Measurements from ENCODE around the gene CIP2A. TPM values are rescaled to one million over a fixed set of nuclear protein-coding genes. Genes with fewer than 3 reads are reported as not detected.

The CIP2A gene
- total RNA-seq, 3 donors from 2014 or later, result 2.8 to 6.8 (median 4.5) TPM

DNA sequence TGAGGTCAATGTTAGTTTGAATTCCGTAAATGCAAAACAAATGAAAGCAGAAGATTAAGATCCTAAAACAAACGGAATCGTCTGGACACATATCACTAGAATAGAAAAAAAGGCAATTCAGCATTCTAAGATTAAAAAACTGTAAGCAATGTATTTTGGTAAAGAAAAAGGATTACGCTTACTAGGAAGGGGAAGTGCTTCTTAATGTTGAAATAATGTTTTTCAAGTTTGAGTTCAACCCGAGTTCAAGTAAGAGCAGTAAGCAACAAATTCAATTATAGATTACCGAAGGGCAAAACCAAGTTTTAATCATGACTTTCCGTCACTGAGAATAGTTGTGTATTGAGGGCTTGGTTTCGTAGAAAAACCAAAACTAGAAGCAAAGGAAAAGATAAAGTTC, 637 bp downstream of the CIP2A start:
- intact Hi-C loops (cut with DNase I, micrococcal nuclease), result no loop called here
- no peak for ATAC-seq
- TF ChIP-seq, protein P1, sequence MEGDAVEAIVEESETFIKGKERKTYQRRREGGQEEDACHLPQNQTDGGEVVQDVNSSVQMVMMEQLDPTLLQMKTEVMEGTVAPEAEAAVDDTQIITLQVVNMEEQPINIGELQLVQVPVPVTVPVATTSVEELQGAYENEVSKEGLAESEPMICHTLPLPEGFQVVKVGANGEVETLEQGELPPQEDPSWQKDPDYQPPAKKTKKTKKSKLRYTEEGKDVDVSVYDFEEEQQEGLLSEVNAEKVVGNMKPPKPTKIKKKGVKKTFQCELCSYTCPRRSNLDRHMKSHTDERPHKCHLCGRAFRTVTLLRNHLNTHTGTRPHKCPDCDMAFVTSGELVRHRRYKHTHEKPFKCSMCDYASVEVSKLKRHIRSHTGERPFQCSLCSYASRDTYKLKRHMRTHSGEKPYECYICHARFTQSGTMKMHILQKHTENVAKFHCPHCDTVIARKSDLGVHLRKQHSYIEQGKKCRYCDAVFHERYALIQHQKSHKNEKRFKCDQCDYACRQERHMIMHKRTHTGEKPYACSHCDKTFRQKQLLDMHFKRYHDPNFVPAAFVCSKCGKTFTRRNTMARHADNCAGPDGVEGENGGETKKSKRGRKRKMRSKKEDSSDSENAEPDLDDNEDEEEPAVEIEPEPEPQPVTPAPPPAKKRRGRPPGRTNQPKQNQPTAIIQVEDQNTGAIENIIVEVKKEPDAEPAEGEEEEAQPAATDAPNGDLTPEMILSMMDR (IDR thresholded peaks at IDR 0.05), result no peak

DNA sequence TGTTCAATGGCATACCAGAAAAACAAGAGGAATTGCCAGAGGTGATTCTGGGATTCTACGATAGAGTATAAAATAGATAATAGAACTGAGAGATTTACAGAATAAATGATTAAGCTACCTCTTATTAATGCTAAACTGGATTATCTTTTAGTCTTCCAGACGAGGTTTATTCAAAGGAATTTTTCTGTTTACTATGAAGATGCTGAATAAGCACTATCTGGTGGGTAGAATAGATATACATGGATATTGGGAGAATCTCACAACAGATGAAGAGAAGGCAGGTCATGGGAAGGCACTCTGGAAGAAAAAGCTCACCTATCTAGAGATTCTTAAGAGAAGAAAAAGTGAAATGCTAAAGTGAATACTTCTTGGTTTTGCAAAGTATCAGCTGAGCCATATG, 11.2 kb downstream of the CIP2A start:
- no peak for ATAC-seq
- no peaks in the 10 kb centered on the region for H3K4me1 ChIP-seq (ENCODE audit: low read depth)
- TF ChIP-seq, protein P1 (IDR thresholded peaks at IDR 0.05), result no peak
- H3K4me3 ChIP-seq, result no peak overlapping the region
- H3K9me3 ChIP-seq, result no peaks in the 10 kb centered on the region
- intact Hi-C loops (cut with DNase I, micrococcal nuclease), result no loop called here
- no peak for DNase-seq
- H3K36me3 ChIP-seq (ENCODE audit: low read depth), result no peaks in the 10 kb centered on the region

More for the DNA sequence above, 637 bp downstream of the CIP2A start:
- H3K4me1 ChIP-seq (ENCODE audit: low read depth), result no peaks in the 10 kb centered on the region
- H3K36me3 ChIP-seq (ENCODE audit: low read depth), result no peaks in the 10 kb centered on the region
- H3K9me3 ChIP-seq, result no peaks in the 10 kb centered on the region
- no peak for DNase-seq
- H3K4me3 ChIP-seq, result peak overlapping the region; percentile 60

DNA sequence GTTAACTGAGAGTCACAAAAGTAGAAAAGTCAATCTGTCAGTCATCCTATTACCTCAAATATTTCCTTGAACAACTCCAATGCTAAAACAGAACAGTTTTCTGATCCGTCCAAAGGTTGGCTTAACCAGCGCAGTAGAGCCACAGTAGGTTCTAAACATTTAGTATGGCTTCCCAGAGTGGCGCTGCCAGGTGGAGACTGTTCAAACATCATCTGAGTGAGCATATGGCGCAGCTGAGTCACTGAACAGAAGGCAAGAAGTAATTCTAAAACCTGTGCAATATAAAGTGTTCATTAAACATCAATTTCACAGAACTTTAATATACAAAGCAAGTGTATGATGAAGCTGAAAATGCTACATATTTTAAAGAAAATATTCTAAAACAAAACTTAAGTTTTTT, 19.9 kb downstream of the CIP2A start:
- TF ChIP-seq, protein P1 (IDR thresholded peaks at IDR 0.05), result no peak
- no peak for ATAC-seq
- Histone ChIP-seq H3K4me3 (no peak overlapping the region), H3K36me3 (ENCODE audit: low read depth) (no peaks in the 10 kb centered on the region), H3K9me3 (no peaks in the 10 kb centered on the region), H3K4me1 (ENCODE audit: low read depth) (no peaks in the 10 kb centered on the region)
- intact Hi-C loops (cut with DNase I, micrococcal nuclease), result no loop called here
- no peak for DNase-seq

DNA sequence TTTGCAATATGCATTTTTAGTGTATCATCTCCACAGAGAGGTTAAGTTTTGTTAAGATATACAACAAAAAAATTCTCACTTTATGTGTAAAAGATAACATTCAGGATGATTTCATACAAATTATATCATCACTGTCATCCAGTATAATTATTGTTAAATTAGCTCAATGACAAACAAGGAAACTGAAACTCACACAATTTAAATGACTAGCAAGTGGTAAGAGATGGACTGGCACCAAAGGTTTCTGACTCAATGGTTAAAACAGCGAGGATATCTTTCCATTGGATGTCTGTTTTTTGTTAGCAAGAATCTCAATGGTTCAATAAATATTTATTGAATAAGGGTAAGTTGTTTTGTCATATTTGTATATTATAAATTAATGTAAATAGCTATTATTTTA, 22.6 kb downstream of the CIP2A start:
- TF ChIP-seq, protein P1 (IDR thresholded peaks at IDR 0.05), result no peak
- H3K9me3 ChIP-seq, result no peaks in the 10 kb centered on the region
- H3K36me3 ChIP-seq (ENCODE audit: low read depth), result no peaks in the 10 kb centered on the region
- no peaks in the 10 kb centered on the region for H3K4me1 ChIP-seq (ENCODE audit: low read depth)
- ATAC-seq (no peak), DNase-seq (no peak)
- no peak overlapping the region for H3K4me3 ChIP-seq
- intact Hi-C loops (cut with DNase I, micrococcal nuclease), result no loop called here

DNA sequence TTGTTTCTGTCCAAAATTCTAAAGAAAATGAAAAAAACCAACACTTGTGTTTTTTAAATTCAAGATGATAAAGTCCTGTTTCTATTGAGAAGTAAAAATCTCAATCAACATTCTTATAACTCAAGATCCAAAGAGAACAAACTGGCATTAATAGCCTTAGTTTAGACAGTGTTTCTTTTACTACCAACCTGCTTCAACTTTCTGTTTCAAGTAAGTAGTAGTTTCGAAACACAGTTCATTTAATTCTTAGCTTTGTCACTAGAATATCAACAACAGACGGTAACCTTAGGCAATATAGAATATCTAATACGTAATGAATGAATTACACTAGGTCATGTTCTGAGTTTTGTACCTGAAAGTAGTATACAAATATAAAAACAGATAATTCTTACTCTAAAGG, 23.7 kb downstream of the CIP2A start:
- DNase-seq (no peak), ATAC-seq (no peak)
- no peaks in the 10 kb centered on the region for H3K36me3 ChIP-seq (ENCODE audit: low read depth)

More for the DNA sequence above, 23.7 kb downstream of the CIP2A start:
- Histone ChIP-seq H3K4me3 (no peak overlapping the region), H3K4me1 (ENCODE audit: low read depth) (no peaks in the 10 kb centered on the region), H3K9me3 (no peaks in the 10 kb centered on the region)
- intact Hi-C loops (cut with DNase I, micrococcal nuclease), result no loop called here
- TF ChIP-seq, protein P1 (IDR thresholded peaks at IDR 0.05), result no peak
